NT2/D1 (cell line): ENCODE results near the gene GLRA1.

Source experiments
- SUZ12 ChIP-seq: IDR thresholded peaks from 2 replicates; pipeline ENCODE4 v1.6.1; 2011; ENCODE audit not compliant: insufficient read length, insufficient read depth; ENCODE audit errors: extremely low read depth
- ZNF274 ChIP-seq: IDR thresholded peaks from 2 replicates; pipeline ENCODE4 v1.6.1; 2011; ENCODE audit warnings: mild to moderate bottlenecking, low read depth, low read length

DNA sequence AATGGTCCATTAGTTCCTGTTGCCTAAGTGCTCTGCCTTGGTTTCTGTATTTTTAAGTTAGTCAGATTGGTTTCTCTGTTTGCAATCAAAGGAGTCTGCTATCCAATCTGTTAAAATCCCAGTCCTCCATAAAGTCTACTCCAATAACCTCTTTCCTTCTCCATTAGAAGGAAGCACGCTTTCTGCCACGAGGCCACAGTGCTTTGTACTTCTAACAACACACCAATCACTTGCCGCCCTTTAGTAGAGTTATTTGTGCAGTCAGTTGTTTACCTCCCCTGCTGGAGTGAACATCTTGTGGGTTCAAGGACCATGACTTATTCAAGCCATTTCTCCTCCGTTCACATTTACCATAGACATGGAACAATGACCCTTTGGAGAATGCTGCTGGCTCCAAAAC, 69.0 kb downstream of the GLRA1 start:
- TF ChIP-seq ZNF274 (no peak), SUZ12 (no peak)
